Hematopoietic multipotent progenitor cell (in vitro differentiated cells): ENCODE results near the gene BID. TPM values are rescaled to one million over a fixed set of nuclear protein-coding genes. Genes with fewer than 3 reads are reported as not detected.
"Not testable (repeated sequence)": the region's sequence is repeated elsewhere in the genome, so short reads cannot be mapped to it uniquely, and the experiment has no call there.

Source experiments
- DNase-seq, 3 donors: peaks; one replicate each; pipeline ENCODE4 v3.0.0-alpha.2; 2011 to 2015; ENCODE audit warnings: low read depth in 2 of 3, low spot score in 2 of 3
- total RNA-seq: library from RNA; depleted of rRNA; stranded (reverse); fragments of >200 nt; gene quantifications from one replicate; pipeline ENCODE4 v1.2.3, GENCODE V29; 2012

BID gene
- total RNA-seq, 1 donor = 64.6 TPM

DNA sequence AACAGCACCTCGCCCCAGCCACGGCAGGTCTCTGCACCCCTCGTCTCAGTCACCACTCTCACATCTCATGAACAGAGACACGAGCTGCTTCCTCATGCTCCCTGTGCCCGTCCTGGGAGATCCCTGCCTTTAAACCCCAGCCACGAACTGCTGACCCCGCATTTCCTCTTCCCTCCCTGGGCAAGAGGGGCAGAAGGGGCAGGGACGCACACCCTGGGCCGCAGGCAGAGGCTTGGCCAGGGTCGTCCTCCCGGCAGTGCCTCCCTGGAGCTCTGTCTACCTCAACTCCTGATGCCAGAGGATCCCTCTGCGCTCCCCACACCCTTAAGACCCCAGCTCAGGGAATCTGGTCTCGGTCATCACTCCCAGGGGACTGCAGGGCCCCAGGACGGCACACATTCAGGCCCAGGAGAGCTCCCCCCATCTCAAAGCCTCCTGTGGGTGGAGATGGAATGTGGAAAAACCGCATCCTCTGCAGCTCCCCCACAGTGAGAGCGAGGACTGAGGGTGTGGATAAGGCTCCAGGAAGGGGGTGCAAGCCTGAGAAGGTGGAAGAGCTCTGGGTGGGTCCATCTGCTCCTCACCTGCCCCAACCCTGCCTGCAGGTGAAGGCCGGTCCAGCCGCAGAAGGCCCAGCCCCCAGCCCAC lies 1.2 kb downstream of the BID start:
- DNase-seq = no peak

DNA sequence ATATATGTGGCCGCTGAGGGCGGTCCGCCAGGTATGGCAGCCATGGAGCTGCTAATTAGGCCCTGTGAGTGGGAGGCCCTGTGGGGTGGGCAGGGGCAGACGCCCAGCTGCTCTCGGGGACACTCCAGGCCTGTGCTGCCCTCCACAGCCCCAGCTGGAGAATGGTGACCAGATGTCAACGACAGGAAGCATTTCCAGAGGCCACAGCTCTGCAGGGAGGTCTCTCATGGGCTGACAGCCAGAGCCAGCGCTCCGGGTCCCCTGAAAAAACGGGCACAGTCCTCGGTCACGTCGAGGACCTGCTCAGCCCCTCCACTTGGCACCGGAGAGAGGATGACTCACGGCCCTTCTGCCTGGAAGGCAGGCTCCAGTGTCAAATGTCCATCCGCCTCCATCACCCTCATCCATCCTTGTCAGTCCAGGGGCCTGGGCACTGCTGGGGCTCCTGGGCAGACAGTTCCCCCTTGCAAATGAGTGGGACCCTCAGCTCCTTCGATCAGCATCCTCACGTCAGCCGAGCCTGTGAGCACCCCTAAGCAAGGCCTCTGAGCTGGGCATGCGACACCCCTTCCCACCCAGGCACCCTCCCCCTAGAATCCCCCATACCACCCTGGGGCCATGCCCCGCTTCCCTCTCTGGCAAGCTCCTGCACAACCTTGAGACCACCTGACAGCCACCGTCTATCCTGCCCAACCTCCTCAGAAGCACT lies 1.9 kb downstream of the BID start:
- no peak for DNase-seq

GRCh38 chr22:17770180-17771077 lies 3.8 kb downstream of the BID start:
- DNase-seq = no peak

- DNase-seq = no peak
These were observed 4.6 kb downstream of the BID start for GRCh38 chr22:17769716-17770082.

GRCh38 chr22:17769013-17769715 lies 5.1 kb downstream of the BID start:
- DNase-seq = no peak

DNA sequence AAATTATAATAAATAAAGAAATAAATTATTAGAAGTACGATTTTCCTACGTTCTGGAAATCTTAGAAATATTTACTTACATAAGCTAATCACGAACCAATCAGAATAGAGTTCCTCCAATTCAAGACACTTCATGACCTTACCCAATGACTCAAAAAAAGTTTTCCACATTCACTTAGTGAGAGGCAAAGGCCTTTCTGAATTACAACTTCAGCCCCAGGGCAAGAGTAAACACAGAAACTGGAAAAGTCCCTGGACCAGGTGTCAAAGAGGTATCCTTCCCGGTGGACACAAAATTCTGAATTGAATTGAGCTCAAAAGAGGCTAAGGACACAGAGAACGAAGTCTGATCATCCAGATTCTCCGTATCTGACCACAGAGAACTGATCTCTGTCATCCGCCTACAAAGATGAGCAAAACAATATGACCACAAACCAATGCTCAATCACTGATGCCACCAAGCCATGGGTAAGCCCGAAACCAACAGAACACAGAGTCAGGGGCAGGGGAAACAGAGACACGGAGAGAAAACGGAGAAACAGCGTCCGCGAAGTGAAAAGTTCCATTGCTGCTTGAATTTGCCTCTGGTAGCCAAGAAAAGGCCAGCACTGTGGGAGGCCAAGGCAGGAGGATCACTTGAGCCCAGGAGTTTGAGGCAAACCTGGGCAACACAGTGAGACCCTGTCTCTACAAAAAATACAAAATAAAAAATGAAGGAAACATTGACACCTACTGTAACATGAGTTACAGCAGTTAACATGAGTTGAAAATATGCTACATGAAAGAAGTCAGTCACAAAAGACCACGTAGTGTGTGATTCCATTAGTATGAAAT lies 6.8 kb downstream of the BID start:
- DNase-seq = no peak

DNA sequence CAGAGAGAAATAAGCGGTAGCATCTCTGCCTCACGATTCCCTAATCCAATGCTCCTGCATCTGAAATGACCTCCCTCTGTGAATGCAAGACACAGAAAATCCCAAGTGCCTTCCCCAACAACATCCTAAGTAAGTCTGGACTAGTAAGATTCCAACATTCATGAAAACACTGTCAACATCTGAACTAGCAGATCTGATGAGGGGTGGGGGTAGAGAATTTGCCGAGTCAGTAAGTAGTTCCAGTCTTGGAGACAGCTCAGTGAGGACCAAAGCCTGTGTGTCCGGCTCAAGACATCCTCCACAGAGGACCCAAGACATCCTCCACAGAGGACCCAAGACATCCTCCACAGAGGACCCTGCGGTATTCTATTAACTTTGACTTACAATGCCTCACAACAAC lies 9.4 kb downstream of the BID start:
- DNase-seq = not testable (repeated sequence)

GRCh38 chr22:17764036-17764435 lies 10.2 kb downstream of the BID start:
- DNase-seq = no peak

- peak in 2 of 3 donors; percentile 43 to 81 for DNase-seq
These were observed 10.8 kb downstream of the BID start for GRCh38 chr22:17763442-17763841.

DNA sequence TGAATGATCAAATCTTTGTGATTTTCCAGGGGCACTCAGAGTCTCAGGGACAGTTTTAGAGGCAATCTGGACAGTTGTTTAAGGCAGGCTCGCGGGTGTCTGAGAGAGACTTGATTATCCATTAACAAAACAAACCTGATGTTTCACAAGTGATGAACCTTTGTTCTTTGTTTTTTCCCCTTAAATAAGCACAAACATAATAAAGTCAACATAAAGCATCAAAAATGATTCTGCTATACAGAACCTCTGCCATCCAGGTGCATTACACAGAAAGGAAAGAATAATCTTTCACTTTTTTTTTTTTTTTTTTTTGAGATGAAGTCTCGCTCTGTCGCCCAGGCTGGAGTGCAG lies 13.2 kb downstream of the BID start:
- no peak for DNase-seq

GRCh38 chr22:17754233-17754925 lies 19.9 kb downstream of the BID start:
- peak in 2 of 3 donors; percentile 51 to 55 for DNase-seq

DNA sequence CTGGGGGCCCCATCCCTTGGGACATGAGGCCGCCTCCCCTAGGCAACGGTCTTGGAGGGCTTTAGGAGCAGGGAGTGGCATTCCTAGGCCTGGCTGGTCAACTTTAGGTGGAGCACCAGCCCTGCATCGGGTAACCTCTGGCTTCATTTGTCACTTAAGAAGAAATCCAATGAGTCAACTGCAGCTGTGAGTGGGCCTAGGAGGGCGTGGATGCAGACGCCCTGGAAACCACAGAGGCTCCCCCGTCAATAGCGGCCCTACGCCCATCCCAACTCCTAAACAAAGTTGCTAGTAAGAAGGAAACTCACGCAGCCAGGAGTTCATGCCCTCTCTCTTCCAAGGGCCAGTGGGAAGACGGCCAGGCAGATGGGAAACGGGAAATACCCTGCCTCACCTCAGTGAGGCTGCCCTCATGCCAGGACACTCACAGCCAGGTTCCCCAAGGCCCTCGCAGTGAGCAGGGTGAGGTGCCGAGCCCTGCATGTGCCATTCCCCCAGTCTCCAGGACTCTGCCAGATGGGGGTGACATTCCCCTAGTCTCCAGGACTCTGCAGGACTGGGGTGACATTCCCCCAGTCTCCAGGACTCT lies 20.8 kb downstream of the BID start:
- no peak for DNase-seq

DNA sequence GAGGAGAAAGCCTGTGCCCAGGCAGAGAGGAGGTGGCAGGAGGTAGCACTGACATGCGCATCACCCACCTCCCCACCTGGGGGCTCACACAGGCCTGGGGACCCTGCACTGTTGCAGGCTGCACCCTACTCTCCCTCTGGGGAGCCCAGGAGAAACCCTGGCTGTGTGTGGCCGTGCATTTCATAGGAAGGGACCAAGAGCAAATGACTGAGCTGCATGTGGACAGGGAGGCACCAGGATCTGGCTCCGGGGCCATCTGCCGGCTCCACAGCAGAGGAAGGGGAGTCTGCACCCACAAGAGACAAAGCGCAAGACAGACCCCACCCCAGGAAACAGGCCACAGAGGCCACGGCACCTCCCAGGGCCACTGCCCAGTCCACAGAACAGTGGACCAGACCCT lies 22.7 kb downstream of the BID start:
- no peak for DNase-seq

DNA sequence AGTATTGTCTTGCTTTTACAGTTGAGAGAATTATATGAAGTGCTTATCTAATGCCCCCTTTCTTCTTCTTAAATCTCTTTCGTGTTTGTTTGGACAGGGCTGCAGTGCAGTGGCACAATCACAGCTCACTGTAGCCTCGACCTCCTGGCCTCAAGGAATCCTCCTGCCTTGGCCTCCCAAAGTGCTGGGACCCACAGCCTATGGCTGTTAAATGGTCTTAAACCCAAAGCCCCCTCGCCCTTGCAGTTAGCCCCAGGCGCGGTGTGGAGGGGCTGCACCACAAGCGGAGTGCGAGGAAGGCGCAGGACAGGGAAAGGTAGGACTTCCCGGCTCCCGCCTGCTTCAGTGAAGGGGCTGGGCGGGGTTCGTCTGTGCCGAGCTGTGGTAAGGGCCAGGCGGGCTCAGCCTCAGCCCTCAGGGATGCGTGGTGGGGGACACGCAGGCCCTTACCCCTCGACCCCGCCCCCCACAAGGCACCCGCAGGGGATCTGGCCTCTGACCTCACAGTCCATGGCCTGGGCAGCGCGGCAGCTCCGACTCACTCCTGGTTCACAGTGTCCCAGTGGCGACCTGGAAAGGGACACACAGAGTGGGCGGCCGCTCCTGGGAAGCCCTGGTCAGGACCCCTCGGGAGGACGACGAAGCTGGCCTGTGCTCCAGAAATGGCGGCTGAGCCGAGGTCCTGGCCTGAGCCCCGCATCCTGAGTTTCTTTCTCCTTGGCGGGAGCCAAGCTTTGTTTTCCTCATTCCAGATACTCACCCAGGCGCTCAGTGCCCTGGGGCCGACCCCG lies 24.5 kb downstream of the BID start:
- DNase-seq = no peak

DNA sequence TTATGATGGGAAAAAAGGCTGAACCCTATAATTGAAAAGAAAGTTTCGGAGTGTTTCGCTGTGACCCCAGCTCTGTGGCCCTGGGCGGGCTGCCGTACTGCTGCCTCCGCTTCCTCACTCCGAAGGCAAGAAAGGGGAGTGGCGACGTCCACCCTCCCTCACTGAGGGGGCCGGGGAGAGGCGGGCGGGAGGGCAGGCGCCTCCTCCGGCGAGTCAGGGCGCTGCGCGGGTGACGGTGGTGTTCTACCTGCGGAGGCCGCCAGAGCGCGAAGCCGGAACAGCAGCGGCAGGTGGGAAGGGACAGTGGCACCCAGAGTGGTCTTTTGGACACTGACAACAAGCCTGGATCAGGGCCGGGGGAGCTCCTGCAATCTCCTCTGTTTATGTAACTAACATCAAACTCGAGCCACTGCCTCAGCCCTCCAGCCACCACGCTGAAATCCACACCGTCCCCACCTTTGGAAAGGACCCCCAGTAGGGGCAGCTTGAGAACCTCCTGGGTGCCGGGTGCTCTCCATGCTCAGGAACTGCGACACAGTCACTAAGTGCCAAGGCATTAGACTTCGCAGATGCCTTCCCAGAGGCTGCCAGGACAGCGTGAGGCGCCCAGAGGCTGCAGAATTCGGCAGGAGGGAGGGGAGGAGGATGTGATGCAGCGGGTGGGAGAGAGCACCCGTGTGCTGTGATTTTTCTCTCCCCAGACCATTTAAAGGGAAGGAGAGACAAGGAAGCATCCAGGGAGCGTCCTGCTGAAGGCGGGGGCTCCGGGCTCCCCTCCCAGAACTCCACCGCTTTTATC lies 25.5 kb downstream of the BID start:
- no peak for DNase-seq

DNA sequence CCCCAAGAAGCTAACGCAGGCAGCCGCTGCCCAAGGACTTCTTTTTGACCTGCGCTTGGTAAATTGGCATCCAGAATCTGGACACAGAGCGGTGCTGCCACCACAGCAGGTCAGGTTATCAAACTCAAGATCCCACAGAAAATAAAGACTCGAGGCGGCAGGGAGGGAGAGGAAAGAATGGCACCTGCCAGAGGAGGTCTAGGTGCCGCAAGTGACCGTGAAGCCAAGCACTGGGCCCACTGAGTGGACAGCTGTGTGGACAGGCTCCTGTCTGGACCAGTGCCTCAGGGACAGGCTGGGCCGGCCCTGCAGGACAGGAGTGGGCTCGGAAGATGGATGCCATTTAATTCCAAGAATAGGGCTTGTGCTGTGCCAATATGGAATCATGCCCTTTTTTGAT lies 27.4 kb downstream of the BID start:
- no peak for DNase-seq

GRCh38 chr22:17744430-17744829 lies 29.8 kb downstream of the BID start:
- DNase-seq = no peak
